GM23338 (cell line): ENCODE data around the gene JCHAIN. TPM values are rescaled to one million over a fixed set of nuclear protein-coding genes. Genes with fewer than 3 reads are reported as not detected.
A peak's percentile ranks its signal among the peaks of the same experiment; 100 is the strongest.

Experiments used
- ATAC-seq: fragments of 200-7000 bp; cut with Tn5 transposase; 3 replicates; pipeline ENCODE4 v1.9.1; 2020
- DNase-seq: peaks from one replicate; pipeline ENCODE4 v3.0.0-alpha.2; 2015; ENCODE audit warnings: low spot score
- H2AFZ ChIP-seq: fragments of 200-600 bp; sonication (generic); 2 replicates; pipeline ENCODE4 v1.8.0; 2016; ENCODE audit warnings: antibody characterized with exemption, mild to moderate bottlenecking, moderate library complexity
- H3F3A ChIP-seq: fragments of 200-600 bp; sonication (generic); replicated peaks from 2 replicates; pipeline ENCODE4 v1.8.0; 2017; ENCODE audit warnings: antibody characterized with exemption, mixed run types, low read depth
- H3K27ac ChIP-seq: fragments of 200-600 bp; sonication (generic); 2 replicates; pipeline ENCODE4 v1.6.1; 2016; ENCODE audit warnings: low read depth
- H3K27me3 ChIP-seq: fragments of 200-600 bp; sonication (generic); 2 replicates; pipeline ENCODE4 v1.8.0; 2016; ENCODE audit warnings: mild to moderate bottlenecking, mixed run types, moderate library complexity; ENCODE audit not compliant: insufficient read depth
- H3K36me3 ChIP-seq: fragments of 200-600 bp; sonication (generic); 2 replicates; pipeline ENCODE4 v1.8.0; 2016; ENCODE audit warnings: mild to moderate bottlenecking; ENCODE audit not compliant: insufficient read depth
- H3K4me1 ChIP-seq: fragments of 200-600 bp; sonication (generic); 2 replicates; pipeline ENCODE4 v1.8.0; 2016; ENCODE audit warnings: mild to moderate bottlenecking, moderate library complexity; ENCODE audit not compliant: insufficient read depth
- H3K4me2 ChIP-seq: fragments of 200-600 bp; sonication (generic); 2 replicates; pipeline ENCODE4 v1.7.1; 2017; ENCODE audit warnings: mixed run types
- H3K4me3 ChIP-seq: fragments of 200-600 bp; sonication (generic); 2 replicates; pipeline ENCODE4 v1.6.1; 2016; ENCODE audit warnings: mixed run types
- H3K79me2 ChIP-seq: fragments of 200-600 bp; sonication (generic); replicated peaks from 2 replicates; pipeline ENCODE4 v1.8.0; 2017; ENCODE audit warnings: mild to moderate bottlenecking; ENCODE audit not compliant: insufficient read depth
- H3K9me2 ChIP-seq: fragments of 200-600 bp; sonication (generic); 2 replicates; pipeline ENCODE4 v1.8.0; 2017; ENCODE audit not compliant: insufficient read depth
- H4K20me1 ChIP-seq: fragments of 200-600 bp; sonication (generic); replicated peaks from 2 replicates; pipeline ENCODE4 v1.8.0; 2017; ENCODE audit warnings: mild to moderate bottlenecking; ENCODE audit not compliant: insufficient read depth
- H3K27ac Mint-ChIP-seq: 2 replicates; pipeline ENCODE4 v1.8.0; 2020; ENCODE audit warnings: inconsistent platforms, mild to moderate bottlenecking, moderate library complexity, mixed read lengths
- H3K27me3 Mint-ChIP-seq: 3 replicates; pipeline ENCODE4 v1.8.0; 2022; ENCODE audit warnings: low read depth, mild to moderate bottlenecking, moderate library complexity, mixed read lengths, inconsistent platforms; ENCODE audit not compliant: insufficient read depth, poor library complexity
- H3K36me3 Mint-ChIP-seq: 3 replicates; pipeline ENCODE4 v1.8.0; 2021; ENCODE audit warnings: low read depth, mild to moderate bottlenecking, inconsistent platforms, moderate library complexity, mixed read lengths
- H3K4me1 Mint-ChIP-seq: 3 replicates; pipeline ENCODE4 v1.8.0; 2020; ENCODE audit warnings: mild to moderate bottlenecking, inconsistent platforms, mixed read lengths
- H3K4me3 Mint-ChIP-seq: 3 replicates; pipeline ENCODE4 v1.8.0; 2021; ENCODE audit warnings: moderate library complexity, mild to moderate bottlenecking, inconsistent platforms, mixed read lengths
- H3K9me3 Mint-ChIP-seq: 3 replicates; pipeline ENCODE4 v1.8.0; 2020; ENCODE audit warnings: moderate library complexity, mild to moderate bottlenecking, inconsistent platforms, mixed read lengths
- CREB1 ChIP-seq: fragments of 250-450 bp; sonication (Bioruptor Pico); IDR thresholded peaks from 2 replicates; pipeline ENCODE4 v1.5.0; 2020; ENCODE audit warnings: low read depth, mild to moderate bottlenecking, moderate library complexity
- EZH2phosphoT487 ChIP-seq: fragments of 200-600 bp; sonication (generic); IDR thresholded peaks from one replicate; pipeline ENCODE4 v1.8.1; 2018; ENCODE audit warnings: antibody characterized with exemption; ENCODE audit not compliant: unreplicated experiment
- NANOG ChIP-seq: IDR thresholded peaks from 2 replicates; pipeline ENCODE4 v1.6.1; 2016; ENCODE audit warnings: antibody characterized with exemption, borderline replicate concordance
- POLR2AphosphoS5 ChIP-seq: IDR thresholded peaks from 2 replicates; pipeline ENCODE4 v1.6.1; 2016; ENCODE audit warnings: antibody characterized with exemption, low read depth
- polyA plus RNA-seq: library from polyadenylated mRNA; unstranded; fragments of >200 nt; fragmentation: Nextera tagmentation; extraction: Ambion mirVana; gene quantifications from 2 replicates; pipeline ENCODE4 v1.2.1, GENCODE V29; 2016
- total RNA-seq: library from RNA; depleted of rRNA; stranded (reverse); fragments of >200 nt; shearing (Covaris generic); gene quantifications from 2 replicates; pipeline ENCODE4 v1.2.3, GENCODE V29; 2014
- TF ChIP-seq, protein P1 (sequence below): IDR thresholded peaks from one replicate; pipeline ENCODE4 v1.6.1; 2018; ENCODE audit warnings: antibody characterized with exemption; ENCODE audit not compliant: unreplicated experiment

JCHAIN gene
- total and polyA plus RNA-seq, 2 experiments from 2014 or later: 0.23 TPM; not detected in 1

GRCh38 chr4:70691661-70692060 lies 25.4 kb upstream of the JCHAIN start:
- H3K36me3 Mint-ChIP-seq: peaks cover 31% of the 10 kb centered on the region
- no peak for DNase-seq

DNA sequence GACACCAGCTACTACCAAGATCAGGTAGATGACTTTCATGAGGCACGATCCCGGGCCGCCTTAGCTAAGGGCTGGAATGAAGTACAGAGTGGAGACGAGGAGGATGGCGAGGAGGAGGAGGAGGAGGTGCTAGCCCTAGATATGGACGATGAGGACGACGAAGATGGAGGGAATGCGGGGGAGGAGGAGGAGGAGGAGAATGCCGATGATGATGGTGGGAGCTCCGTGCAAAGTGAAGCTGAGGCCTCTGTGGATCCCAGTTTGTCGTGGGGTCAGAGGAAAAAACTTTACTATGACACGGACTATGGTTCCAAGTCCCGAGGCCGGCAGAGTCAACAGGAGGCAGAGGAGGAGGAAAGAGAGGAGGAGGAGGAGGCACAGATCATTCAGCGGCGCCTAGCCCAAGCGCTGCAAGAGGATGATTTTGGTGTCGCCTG lies 22.5 kb upstream of the JCHAIN start:
- peaks cover 31% of the 10 kb centered on the region for H3K36me3 Mint-ChIP-seq
- peak overlapping the region; percentile 92 for H3K4me3 ChIP-seq
- ATAC-seq: peak; percentile 12
- no peaks in the 10 kb centered on the region for H3K27me3 ChIP-seq
- H3K27me3 Mint-ChIP-seq: peaks cover 18% of the 10 kb centered on the region
- peak overlapping the region; percentile 95 for H3K27ac ChIP-seq
- H2AFZ ChIP-seq: peak overlapping the region; percentile 60; the same call in 1 of the 2 replicates
- TF ChIP-seq, protein P1, sequence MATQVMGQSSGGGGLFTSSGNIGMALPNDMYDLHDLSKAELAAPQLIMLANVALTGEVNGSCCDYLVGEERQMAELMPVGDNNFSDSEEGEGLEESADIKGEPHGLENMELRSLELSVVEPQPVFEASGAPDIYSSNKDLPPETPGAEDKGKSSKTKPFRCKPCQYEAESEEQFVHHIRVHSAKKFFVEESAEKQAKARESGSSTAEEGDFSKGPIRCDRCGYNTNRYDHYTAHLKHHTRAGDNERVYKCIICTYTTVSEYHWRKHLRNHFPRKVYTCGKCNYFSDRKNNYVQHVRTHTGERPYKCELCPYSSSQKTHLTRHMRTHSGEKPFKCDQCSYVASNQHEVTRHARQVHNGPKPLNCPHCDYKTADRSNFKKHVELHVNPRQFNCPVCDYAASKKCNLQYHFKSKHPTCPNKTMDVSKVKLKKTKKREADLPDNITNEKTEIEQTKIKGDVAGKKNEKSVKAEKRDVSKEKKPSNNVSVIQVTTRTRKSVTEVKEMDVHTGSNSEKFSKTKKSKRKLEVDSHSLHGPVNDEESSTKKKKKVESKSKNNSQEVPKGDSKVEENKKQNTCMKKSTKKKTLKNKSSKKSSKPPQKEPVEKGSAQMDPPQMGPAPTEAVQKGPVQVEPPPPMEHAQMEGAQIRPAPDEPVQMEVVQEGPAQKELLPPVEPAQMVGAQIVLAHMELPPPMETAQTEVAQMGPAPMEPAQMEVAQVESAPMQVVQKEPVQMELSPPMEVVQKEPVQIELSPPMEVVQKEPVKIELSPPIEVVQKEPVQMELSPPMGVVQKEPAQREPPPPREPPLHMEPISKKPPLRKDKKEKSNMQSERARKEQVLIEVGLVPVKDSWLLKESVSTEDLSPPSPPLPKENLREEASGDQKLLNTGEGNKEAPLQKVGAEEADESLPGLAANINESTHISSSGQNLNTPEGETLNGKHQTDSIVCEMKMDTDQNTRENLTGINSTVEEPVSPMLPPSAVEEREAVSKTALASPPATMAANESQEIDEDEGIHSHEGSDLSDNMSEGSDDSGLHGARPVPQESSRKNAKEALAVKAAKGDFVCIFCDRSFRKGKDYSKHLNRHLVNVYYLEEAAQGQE: no peak
- TF ChIP-seq EZH2phosphoT487 (no peak), POLR2AphosphoS5 (no peak), CREB1 (CRISPR knock-in tag) (no peak)
- H3K36me3 ChIP-seq: no peaks in the 10 kb centered on the region
- H3K9me3 Mint-ChIP-seq: no peaks in the 10 kb centered on the region; the same call in 2 of the 3 replicates
- peaks cover 39% of the 10 kb centered on the region for H3K79me2 ChIP-seq
- H3K4me2 ChIP-seq: peak overlapping the region; percentile 87
- H4K20me1 ChIP-seq: peaks cover 31% of the 10 kb centered on the region
- peaks cover 15% of the 10 kb centered on the region for H3K4me1 Mint-ChIP-seq
- peak overlapping the region; percentile 97 for H3K27ac Mint-ChIP-seq
- H3K4me3 Mint-ChIP-seq: peak overlapping the region; percentile 99
- peaks cover 13% of the 10 kb centered on the region; the same call in 1 of the 2 replicates for H3K4me1 ChIP-seq
- 0 out of 2 replicates have a peak, but pooled peaks cover 3% of the 10 kb centered on the region for H3F3A ChIP-seq
- no peaks in the 10 kb centered on the region for H3K9me2 ChIP-seq
- peak; percentile 25 for DNase-seq

More at GRCh38 chr4:70691661-70692060, 25.4 kb upstream of the JCHAIN start:
- no peak for ATAC-seq
- no peaks in the 10 kb centered on the region for H3K36me3 ChIP-seq
- Mint-ChIP-seq H3K4me1 (peaks cover 15% of the 10 kb centered on the region), H3K27me3 (peaks cover 18% of the 10 kb centered on the region), H3K27ac (no peak overlapping the region), H3K4me3 (no peak overlapping the region), H3K9me3 (no peaks in the 10 kb centered on the region; the same call in 2 of the 3 replicates)
- peaks cover 31% of the 10 kb centered on the region for H4K20me1 ChIP-seq
- H3K27ac ChIP-seq: no peak overlapping the region
- peaks cover 39% of the 10 kb centered on the region for H3K79me2 ChIP-seq
- H3F3A ChIP-seq: 0 out of 2 replicates have a peak, but pooled peaks cover 3% of the 10 kb centered on the region
- peaks cover 13% of the 10 kb centered on the region; the same call in 1 of the 2 replicates for H3K4me1 ChIP-seq
- TF ChIP-seq EZH2phosphoT487 (no peak), POLR2AphosphoS5 (no peak), NANOG (no peak)
- 0 out of 2 replicates have a peak overlapping the region, but pooled peaks have one; percentile 40 for H3K4me2 ChIP-seq
- no peak overlapping the region for H3K4me3 ChIP-seq
- H3K9me2 ChIP-seq: no peaks in the 10 kb centered on the region
- H2AFZ ChIP-seq: no peak overlapping the region
- H3K27me3 ChIP-seq: no peaks in the 10 kb centered on the region
